HepG2 (cell line): ENCODE measurements around the gene ULK4. TPM values are rescaled to one million over a fixed set of nuclear protein-coding genes. Genes with fewer than 3 reads are reported as not detected.

Experiments
- ATAC-seq: fragments of 200-7000 bp; cut with Tn5 transposase; 3 replicates; pipeline ENCODE4 v1.9.1; 2020; ENCODE audit warnings: mild to moderate bottlenecking, moderate library complexity
- BruUV-seq: library from RNA; stranded (reverse); fragments of 400-500 nt; replicated peaks from 2 replicates; lab custom pipeline; 2021; lab: Mats Ljungman, UMichigan
- CTCF ChIA-PET: fragments of 300-600 bp; formaldehyde crosslinking; extraction: SDS; loops from one replicate; lab custom pipeline; 2021; ENCODE audit warnings: low total read pairs, inconsistent platforms, low intra/inter-chr PET ratio; lab: Yijun Ruan, JAX
- POLR2A ChIA-PET: fragments of 350-600 bp; sonication (Branson Sonifier 250); formaldehyde crosslinking; loops from one replicate; lab custom pipeline; 2020; ENCODE audit warnings: antibody characterized with exemption, inconsistent platforms; lab: Yijun Ruan, JAX
- DNase-seq: peaks from one replicate; pipeline ENCODE4 v3.0.0-alpha.2; 2015; ENCODE audit warnings: low spot score
- FAIRE-seq: peaks from 3 replicates; lab custom pipeline; 2011; peaks lifted over from hg19 to GRCh38; lab: Jason Lieb, UNC
- H2AFZ ChIP-seq: one replicate; pipeline ENCODE4 v1.6.1; 2011; ENCODE audit warnings: low read length, inconsistent platforms
- H3K27ac ChIP-seq: fragments of 300-600 bp; 3 replicates; pipeline ENCODE4 v1.8.0; 2011; ENCODE audit warnings: mixed run types, mild to moderate bottlenecking, mixed read lengths, low read length, inconsistent platforms; ENCODE audit not compliant: insufficient read depth; ENCODE audit errors: extremely low read length
- H3K27me3 ChIP-seq, 2 experiments: fragments of 200-600 bp in 1 of 2; 2 replicates in 1 of 2; 3 replicates in 1 of 2; pipeline versions ENCODE4 v1.6.0 to v1.8.0; 2011; ENCODE audit warnings: low read length in 2 of 2, mild to moderate bottlenecking in 2 of 2, moderate library complexity in 2 of 2, inconsistent platforms in 1 of 2; ENCODE audit not compliant: insufficient read depth in 2 of 2, control insufficient read depth in 1 of 2
- H3K36me3 ChIP-seq, 2 experiments: fragments of 200-600 bp in 1 of 2; replicated peaks in 1 of 2; 2 replicates in 1 of 2; 3 replicates in 1 of 2; pipeline versions ENCODE4 v1.5.1 to v1.8.0; 2011; ENCODE audit warnings: low read length in 2 of 2, inconsistent platforms in 1 of 2; ENCODE audit not compliant: insufficient read depth in 2 of 2, control insufficient read depth in 1 of 2
- H3K4me1 ChIP-seq: 2 replicates; pipeline ENCODE4 v1.5.1; 2012; ENCODE audit warnings: low read length, inconsistent platforms; ENCODE audit not compliant: insufficient read depth
- H3K4me2 ChIP-seq: 2 replicates; pipeline ENCODE4 v1.6.0; 2011; ENCODE audit warnings: low read depth, low read length, inconsistent platforms
- H3K4me3 ChIP-seq, 3 experiments: fragments of 200-600 bp in 1 of 3; sonication (generic), shearing (Covaris generic) in 1 of 3; replicated peaks in 1 of 3; 2 replicates each; pipeline ENCODE4 v1.5.1; 2011 to 2016; ENCODE audit warnings: low read length in 3 of 3, inconsistent platforms in 2 of 3, low read depth in 2 of 3, mild to moderate bottlenecking in 2 of 3, control low read depth in 1 of 3, mixed read lengths in 1 of 3; ENCODE audit not compliant: insufficient read depth in 1 of 3
- H3K79me2 ChIP-seq: one replicate; pipeline ENCODE4 v1.6.1; 2011; ENCODE audit warnings: low read length, inconsistent platforms; ENCODE audit not compliant: insufficient read depth
- H3K9ac ChIP-seq: 2 replicates; pipeline ENCODE4 v1.6.0; 2011; ENCODE audit warnings: mild to moderate bottlenecking, low read depth, low read length, inconsistent platforms; ENCODE audit not compliant: insufficient read depth
- H3K9me3 ChIP-seq: 2 replicates; pipeline ENCODE4 v1.5.1; 2012; ENCODE audit warnings: mild to moderate bottlenecking, low read length
- H4K20me1 ChIP-seq: 2 replicates; pipeline ENCODE4 v1.6.0; 2011; ENCODE audit warnings: inconsistent platforms, mild to moderate bottlenecking, low read length, moderate library complexity; ENCODE audit not compliant: insufficient read depth
- BHLHE40 ChIP-seq: IDR thresholded peaks from 2 replicates; pipeline ENCODE4 v1.6.1; 2011; ENCODE audit warnings: low read length, improper control_type of control experiment
- DBP ChIP-seq: sonication (generic); formaldehyde crosslinking; IDR thresholded peaks from 2 replicates; pipeline ENCODE4 v1.4.0; 2020; ENCODE audit warnings: missing genetic modification reagents; ENCODE audit errors: not compliant biosample characterization
- DMAP1 ChIP-seq: IDR thresholded peaks from 2 replicates; pipeline ENCODE4 v1.6.1; 2016
- KLF15 ChIP-seq: sonication (generic); formaldehyde crosslinking; IDR thresholded peaks from 2 replicates; pipeline ENCODE4 v1.8.1; 2023; ENCODE audit warnings: borderline replicate concordance, mild to moderate bottlenecking, inconsistent platforms, missing genetic modification reagents, mixed read lengths
- KLF6 ChIP-seq: IDR thresholded peaks from 2 replicates; pipeline ENCODE4 v1.8.0; 2016; ENCODE audit warnings: missing biosample characterization, missing genetic modification reagents
- LCORL ChIP-seq, 2 experiments: fragments of 450-650 bp in 1 of 2; sonication (generic) in 1 of 2; formaldehyde crosslinking in 1 of 2; IDR thresholded peaks; 2 replicates each; pipeline versions ENCODE4 v1.5.0 to v1.6.1; 2017 to 2020; ENCODE audit warnings: antibody characterized with exemption in 1 of 2, missing genetic modification reagents in 1 of 2
- MBNL3 ChIP-seq: fragments of 250-450 bp; sonication (Bioruptor Pico); conservative IDR thresholded peaks from 2 replicates; pipeline ENCODE4 v1.8.0; 2022; ENCODE audit warnings: mild to moderate bottlenecking, inconsistent platforms
- ZBED4 ChIP-seq: sonication (generic); formaldehyde crosslinking; IDR thresholded peaks from 2 replicates; pipeline ENCODE4 v1.4.0; 2020; ENCODE audit warnings: missing genetic modification reagents, borderline replicate concordance
- ZFYVE20 ChIP-seq: sonication (generic); formaldehyde crosslinking; IDR thresholded peaks from 2 replicates; pipeline ENCODE4 v1.8.0; 2023; ENCODE audit warnings: low read depth, mild to moderate bottlenecking, moderate library complexity, missing genetic modification reagents, borderline replicate concordance
- ZNF124 ChIP-seq: sonication (generic); formaldehyde crosslinking; IDR thresholded peaks from 2 replicates; pipeline ENCODE4 v1.4.0; 2020; ENCODE audit warnings: missing genetic modification reagents
- ZNF24 ChIP-seq: fragments of 450-650 bp; IDR thresholded peaks from 2 replicates; pipeline ENCODE4 v1.6.1; 2017; ENCODE audit warnings: antibody characterized with exemption, mild to moderate bottlenecking
- ZNF280B ChIP-seq: sonication (generic); formaldehyde crosslinking; IDR thresholded peaks from 2 replicates; pipeline ENCODE4 v1.5.0; 2020; ENCODE audit warnings: missing genetic modification reagents, mild to moderate bottlenecking, borderline replicate concordance
- ZNF577 ChIP-seq: sonication (generic); formaldehyde crosslinking; IDR thresholded peaks from 2 replicates; pipeline ENCODE4 v1.4.0; 2020; ENCODE audit warnings: mild to moderate bottlenecking, low read depth, missing genetic modification reagents, borderline replicate concordance
- ZNF720 ChIP-seq: sonication (generic); formaldehyde crosslinking; IDR thresholded peaks from 2 replicates; pipeline ENCODE4 v1.4.0; 2020; ENCODE audit warnings: missing genetic modification reagents
- ZNF724P ChIP-seq: sonication (generic); formaldehyde crosslinking; IDR thresholded peaks from 2 replicates; pipeline ENCODE4 v1.8.0; 2022; ENCODE audit warnings: missing genetic modification reagents, borderline replicate concordance
- ZNF746 ChIP-seq: sonication (generic); formaldehyde crosslinking; IDR thresholded peaks from 2 replicates; pipeline ENCODE4 v1.8.0; 2022; ENCODE audit warnings: mild to moderate bottlenecking, missing genetic modification reagents
- ZNF790 ChIP-seq: sonication (generic); formaldehyde crosslinking; IDR thresholded peaks from 2 replicates; pipeline ENCODE4 v1.8.0; 2022; ENCODE audit warnings: missing genetic modification reagents, mild to moderate bottlenecking, borderline replicate concordance
- WGBS: methylation state at CpG from one replicate; pipeline ENCODE4 v1.1.6; 2017; ENCODE audit warnings: low lambda C conversion rate; 5-methylcytosine and 5-hydroxymethylcytosine counted together
- in situ Hi-C: cut with HindIII; loops from 2 replicates; pipeline ENCODE4 v1.10.0; 2017; ENCODE audit warnings: low pct_unique_long_range_greater_than_20kb; ENCODE audit not compliant: extremely low pct_ligation_motif_present
- intact Hi-C: fragments of 100-400 bp; cut with micrococcal nuclease; formaldehyde crosslinking; loops from one replicate; pipeline ENCODE4 v1.10.0; 2022; ENCODE audit not compliant: unreplicated experiment
- polyA plus RNA-seq, 8 experiments: library from polyadenylated mRNA; depleted of rRNA in 3 of 8; stranded (reverse) in 7 of 8; unstranded in 1 of 8; fragments of >200 nt; fragmentation: Illumina TruSeq in 4 of 8; extraction: Trizol in 4 of 8; gene quantifications; 2 replicates each; pipeline versions ENCODE4 v1.2.1 to v1.2.3, GENCODE V29; 2011 to 2016; ENCODE audit warnings: low read depth in 4 of 8, missing spikeins in 1 of 8, mixed read lengths in 1 of 8; ENCODE audit not compliant: insufficient read depth in 1 of 8
- total RNA-seq, 5 experiments: library from RNA; depleted of rRNA; stranded (reverse); fragments of >200 nt; fragmentation: Illumina TruSeq; extraction: Trizol; gene quantifications; 2 replicates each; pipeline ENCODE4 v1.2.3, GENCODE V29; 2016; ENCODE audit warnings: low read depth in 1 of 5

Gene ULK4
- total and polyA plus RNA-seq, 2 of the 13 experiments (the other 11 are each of a cell fraction or from before 2014, with no cell fraction given), result 6.7 to 11.8 TPM

- H3K79me2 ChIP-seq, result no peaks in the 10 kb centered on the region
- POLR2A ChIA-PET, result interaction anchor here (1.0 to 1.3 kb wide), 4 partner anchors 19 to 48 kb away, joined by 3 to 13 read pairs (median 6); partner anchors contain the start of gene CTNNB1
- H3K36me3 ChIP-seq, result peaks cover 0 to 10% of the 10 kb centered on the region in 2 experiments
- no peak overlapping the region for H2AFZ ChIP-seq
- no peak overlapping the region; a peak in 1 of 6 replicates for H3K4me3 ChIP-seq
- ATAC-seq (peak; percentile 68), DNase-seq (peak; percentile 95), FAIRE-seq (peak; percentile 95)
- in situ Hi-C loops (no loop called here), intact Hi-C loops (loop anchor here (1.0 to 10.0 kb wide), 4 partner anchors 21 to 663 kb away; no protein-coding TSS in a partner anchor)
- peak overlapping the region; percentile 48 for H3K27ac ChIP-seq
- peaks cover 53% of the 10 kb centered on the region for H3K4me1 ChIP-seq
- 45% methylated on average over 7 of the region's 12 CpGs for WGBS
- BruUV-seq, result no TSS peak
- H4K20me1 ChIP-seq, result no peaks in the 10 kb centered on the region
- H3K9me3 ChIP-seq, result no peaks in the 10 kb centered on the region
- H3K27me3 ChIP-seq, result no peaks in the 10 kb centered on the region
- H3K9ac ChIP-seq, result peak overlapping the region; percentile 45
- CTCF ChIA-PET, result no interaction called here
- H3K4me2 ChIP-seq, result peak overlapping the region; percentile 54
- TF ChIP-seq BHLHE40, result no peak
- TF ChIP-seq MBNL3 (CRISPR knock-in tag), result no peak
- TF ChIP-seq ZNF577 (CRISPR knock-in tag), result no peak
- TF ChIP-seq LCORL (IDR thresholded peaks at IDR 0.05), result no peak
- TF ChIP-seq LCORL (CRISPR knock-in tag; IDR thresholded peaks at IDR 0.05), result no peak
- TF ChIP-seq KLF6 (CRISPR knock-in tag), result no peak
- no peak; the same call in 1 of the 2 replicates for TF ChIP-seq ZBED4 (CRISPR knock-in tag)
- TF ChIP-seq ZNF720 (CRISPR knock-in tag), result no peak
- TF ChIP-seq ZNF24, result no peak
- TF ChIP-seq DBP, result no peak
- TF ChIP-seq ZNF790 (CRISPR knock-in tag), result no peak
- TF ChIP-seq KLF15 (CRISPR knock-in tag), result no peak
- TF ChIP-seq ZNF124, result no peak
- peak; percentile 57; the same call in 1 of the 2 replicates for TF ChIP-seq DMAP1 (CRISPR knock-in tag)
- TF ChIP-seq ZNF724P (CRISPR knock-in tag), result no peak
- TF ChIP-seq ZFYVE20, result no peak
- TF ChIP-seq ZNF746 (CRISPR knock-in tag), result no peak
- TF ChIP-seq ZNF280B (CRISPR knock-in tag), result no peak
Measured at GRCh38 chr3:41247055-41248004, 714.6 kb downstream of the ULK4 start.
